ENCODE measurements around the gene BBS7.

Gene BBS7

GRCh38 chr4:121829511-121829910 is 40.8 kb downstream of the BBS7 start:
- no peak overlapping the region for H3K4me2 ChIP-seq (ENCODE audit: low read length)
- no peak overlapping the region for H3K9ac ChIP-seq (ENCODE audit: low read length)
- H2BK5ac ChIP-seq (ENCODE audit: low read depth, low read length, poor library complexity): no peak overlapping the region
- H2BK12ac ChIP-seq (ENCODE audit: low read length): no peak overlapping the region
- no peaks in the 10 kb centered on the region for H3K9me3 ChIP-seq (ENCODE audit: insufficient read depth, low read depth, low read length)
- no peaks in the 10 kb centered on the region for H3K79me1 ChIP-seq (ENCODE audit: low read length)
- H2AFZ ChIP-seq (ENCODE audit: insufficient read depth, low read length, poor library complexity): no peak overlapping the region
- no peaks in the 10 kb centered on the region for H3K27me3 ChIP-seq (ENCODE audit: insufficient read depth, low read length)
- H2BK120ac ChIP-seq (ENCODE audit: insufficient read depth, low read length, poor library complexity): no peak overlapping the region
- H4K91ac ChIP-seq (ENCODE audit: low read depth, low read length): no peak overlapping the region
- H3K4me3 ChIP-seq (ENCODE audit: low read depth, low read length): no peak overlapping the region
- no peak overlapping the region for H3K4ac ChIP-seq (ENCODE audit: low read depth, low read length)
- H3K14ac ChIP-seq (ENCODE audit: low read length): no peak overlapping the region
- H3K18ac ChIP-seq (ENCODE audit: low read length): no peak overlapping the region
- no peaks in the 10 kb centered on the region for H3K4me1 ChIP-seq (ENCODE audit: control insufficient read depth in 1 of 2, insufficient read depth in 2 of 2, low read length in 2 of 2)
- no peak overlapping the region for H3K23ac ChIP-seq (ENCODE audit: low read length)
- H4K8ac ChIP-seq (ENCODE audit: low read depth, low read length): no peak overlapping the region
- DNase-seq: no peak
- no CpG with 5 or more reads among the region's 5 CpGs for WGBS (ENCODE audit: extremely low coverage, insufficient coverage, insufficient read length)
- no peak overlapping the region for H4K12ac ChIP-seq (ENCODE audit: low read depth, low read length)
- H3K27ac ChIP-seq (ENCODE audit: low read depth, low read length): no peak overlapping the region
- H3K36me3 ChIP-seq (ENCODE audit: control insufficient read depth in 1 of 2, insufficient read depth in 2 of 2, low read length in 2 of 2): peaks cover 1 to 3% of the 10 kb centered on the region in 2 experiments
- no peaks in the 10 kb centered on the region for H3K79me2 ChIP-seq (ENCODE audit: control insufficient read depth, insufficient read depth, low read length, poor library complexity)
- H2AK5ac ChIP-seq (ENCODE audit: low read length): no peak overlapping the region

- H2BK120ac ChIP-seq (ENCODE audit: insufficient read depth, low read length, poor library complexity): no peak overlapping the region
- H3K4me2 ChIP-seq (ENCODE audit: low read length): no peak overlapping the region
- no peak overlapping the region for H3K4me3 ChIP-seq (ENCODE audit: low read depth, low read length)
- no peaks in the 10 kb centered on the region for H3K4me1 ChIP-seq (ENCODE audit: control insufficient read depth in 1 of 2, insufficient read depth in 2 of 2, low read length in 2 of 2)
- no peak overlapping the region for H3K9ac ChIP-seq (ENCODE audit: low read length)
- peaks cover 1 to 3% of the 10 kb centered on the region in 2 experiments for H3K36me3 ChIP-seq (ENCODE audit: control insufficient read depth in 1 of 2, insufficient read depth in 2 of 2, low read length in 2 of 2)
- no peak overlapping the region for H2AK5ac ChIP-seq (ENCODE audit: low read length)
- no peak overlapping the region for H3K14ac ChIP-seq (ENCODE audit: low read length)
- H2AFZ ChIP-seq (ENCODE audit: insufficient read depth, low read length, poor library complexity): no peak overlapping the region
- H2BK5ac ChIP-seq (ENCODE audit: low read depth, low read length, poor library complexity): no peak overlapping the region
- H3K79me1 ChIP-seq (ENCODE audit: low read length): peaks cover 9% of the 10 kb centered on the region
- H3K18ac ChIP-seq (ENCODE audit: low read length): no peak overlapping the region
- H3K79me2 ChIP-seq (ENCODE audit: control insufficient read depth, insufficient read depth, low read length, poor library complexity): peaks cover 8% of the 10 kb centered on the region
- H3K9me3 ChIP-seq (ENCODE audit: insufficient read depth, low read depth, low read length): no peaks in the 10 kb centered on the region
- H2BK12ac ChIP-seq (ENCODE audit: low read length): no peak overlapping the region
- H3K27me3 ChIP-seq (ENCODE audit: insufficient read depth, low read length): no peaks in the 10 kb centered on the region
- H4K8ac ChIP-seq (ENCODE audit: low read depth, low read length): no peak overlapping the region
- H4K12ac ChIP-seq (ENCODE audit: low read depth, low read length): no peak overlapping the region
- H3K27ac ChIP-seq (ENCODE audit: low read depth, low read length): no peak overlapping the region
- H3K23ac ChIP-seq (ENCODE audit: low read length): no peak overlapping the region
- WGBS (ENCODE audit: extremely low coverage, insufficient coverage, insufficient read length): no CpG with 5 or more reads among the region's 1 CpG
- no peak overlapping the region for H3K4ac ChIP-seq (ENCODE audit: low read depth, low read length)
- DNase-seq: peak in 1 of 2 donors; percentile 20
- no peak overlapping the region for H4K91ac ChIP-seq (ENCODE audit: low read depth, low read length)
These were observed 42.4 kb downstream of the BBS7 start for GRCh38 chr4:121827853-121828252.

GRCh38 chr4:121824950-121825349 is 45.3 kb downstream of the BBS7 start:
- Histone ChIP-seq H3K4me2 (ENCODE audit: low read length) (no peak overlapping the region), H3K79me2 (ENCODE audit: control insufficient read depth, insufficient read depth, low read length, poor library complexity) (peaks cover 11% of the 10 kb centered on the region), H4K8ac (ENCODE audit: low read depth, low read length) (no peak overlapping the region), H4K91ac (ENCODE audit: low read depth, low read length) (no peak overlapping the region), H2BK5ac (ENCODE audit: low read depth, low read length, poor library complexity) (no peak overlapping the region), H3K14ac (ENCODE audit: low read length) (no peak overlapping the region), H3K4me3 (ENCODE audit: low read depth, low read length) (no peak overlapping the region), H3K23ac (ENCODE audit: low read length) (no peak overlapping the region), H2AK5ac (ENCODE audit: low read length) (no peak overlapping the region), H3K27me3 (ENCODE audit: insufficient read depth, low read length) (no peaks in the 10 kb centered on the region), H4K12ac (ENCODE audit: low read depth, low read length) (no peak overlapping the region), H3K27ac (ENCODE audit: low read depth, low read length) (no peak overlapping the region), H3K79me1 (ENCODE audit: low read length) (peaks cover 9% of the 10 kb centered on the region), H3K9ac (ENCODE audit: low read length) (no peak overlapping the region), H3K9me3 (ENCODE audit: insufficient read depth, low read depth, low read length) (no peaks in the 10 kb centered on the region), H3K18ac (ENCODE audit: low read length) (no peak overlapping the region), H2AFZ (ENCODE audit: insufficient read depth, low read length, poor library complexity) (no peak overlapping the region), H3K36me3 (ENCODE audit: control insufficient read depth in 1 of 2, insufficient read depth in 2 of 2, low read length in 2 of 2) (peaks cover under 1 to 6% of the 10 kb centered on the region in 2 experiments), H2BK120ac (ENCODE audit: insufficient read depth, low read length, poor library complexity) (no peak overlapping the region), H2BK12ac (ENCODE audit: low read length) (no peak overlapping the region), H3K4ac (ENCODE audit: low read depth, low read length) (no peak overlapping the region), H3K4me1 (ENCODE audit: control insufficient read depth in 1 of 2, insufficient read depth in 2 of 2, low read length in 2 of 2) (peaks cover 2% of the 10 kb centered on the region in 2 experiments)
- no CpG with 5 or more reads among the region's 2 CpGs for WGBS (ENCODE audit: extremely low coverage, insufficient coverage, insufficient read length)
- DNase-seq: no peak

GRCh38 chr4:121824171-121824527 is 46.1 kb downstream of the BBS7 start:
- Histone ChIP-seq H3K4me1 (ENCODE audit: control insufficient read depth in 1 of 2, insufficient read depth in 2 of 2, low read length in 2 of 2) (peaks cover 2% of the 10 kb centered on the region in 2 experiments), H3K27me3 (ENCODE audit: insufficient read depth, low read length) (no peaks in the 10 kb centered on the region), H3K9ac (ENCODE audit: low read length) (peak overlapping the region; percentile 9), H2BK12ac (ENCODE audit: low read length) (no peak overlapping the region), H3K36me3 (ENCODE audit: control insufficient read depth in 1 of 2, insufficient read depth in 2 of 2, low read length in 2 of 2) (peaks cover 0 to 5% of the 10 kb centered on the region in 2 experiments), H2BK120ac (ENCODE audit: insufficient read depth, low read length, poor library complexity) (no peak overlapping the region), H3K14ac (ENCODE audit: low read length) (peak overlapping the region; percentile 57), H3K4ac (ENCODE audit: low read depth, low read length) (no peak overlapping the region), H3K23ac (ENCODE audit: low read length) (no peak overlapping the region), H3K4me2 (ENCODE audit: low read length) (peak overlapping the region; percentile 67), H4K8ac (ENCODE audit: low read depth, low read length) (peak overlapping the region; percentile 83), H3K79me2 (ENCODE audit: control insufficient read depth, insufficient read depth, low read length, poor library complexity) (peaks cover 11% of the 10 kb centered on the region), H3K4me3 (ENCODE audit: low read depth, low read length) (no peak overlapping the region), H2AK5ac (ENCODE audit: low read length) (no peak overlapping the region), H3K9me3 (ENCODE audit: insufficient read depth, low read depth, low read length) (no peaks in the 10 kb centered on the region), H2BK5ac (ENCODE audit: low read depth, low read length, poor library complexity) (no peak overlapping the region), H4K91ac (ENCODE audit: low read depth, low read length) (no peak overlapping the region), H3K27ac (ENCODE audit: low read depth, low read length) (no peak overlapping the region), H4K12ac (ENCODE audit: low read depth, low read length) (peak overlapping the region; percentile 81), H2AFZ (ENCODE audit: insufficient read depth, low read length, poor library complexity) (no peak overlapping the region), H3K79me1 (ENCODE audit: low read length) (peaks cover 9% of the 10 kb centered on the region), H3K18ac (ENCODE audit: low read length) (no peak overlapping the region)
- WGBS (ENCODE audit: extremely low coverage, insufficient coverage, insufficient read length): no CpG with 5 or more reads among the region's 8 CpGs
- no peak for DNase-seq
